ENCODE results near the gene PRR12. TPM values are rescaled to one million over a fixed set of nuclear protein-coding genes. Genes with fewer than 3 reads are reported as not detected.
A peak's percentile ranks its signal among the peaks of the same experiment; 100 is the strongest.

Gene PRR12
- total RNA-seq, 1 donor from 2014 or later = 32.0 TPM

DNA sequence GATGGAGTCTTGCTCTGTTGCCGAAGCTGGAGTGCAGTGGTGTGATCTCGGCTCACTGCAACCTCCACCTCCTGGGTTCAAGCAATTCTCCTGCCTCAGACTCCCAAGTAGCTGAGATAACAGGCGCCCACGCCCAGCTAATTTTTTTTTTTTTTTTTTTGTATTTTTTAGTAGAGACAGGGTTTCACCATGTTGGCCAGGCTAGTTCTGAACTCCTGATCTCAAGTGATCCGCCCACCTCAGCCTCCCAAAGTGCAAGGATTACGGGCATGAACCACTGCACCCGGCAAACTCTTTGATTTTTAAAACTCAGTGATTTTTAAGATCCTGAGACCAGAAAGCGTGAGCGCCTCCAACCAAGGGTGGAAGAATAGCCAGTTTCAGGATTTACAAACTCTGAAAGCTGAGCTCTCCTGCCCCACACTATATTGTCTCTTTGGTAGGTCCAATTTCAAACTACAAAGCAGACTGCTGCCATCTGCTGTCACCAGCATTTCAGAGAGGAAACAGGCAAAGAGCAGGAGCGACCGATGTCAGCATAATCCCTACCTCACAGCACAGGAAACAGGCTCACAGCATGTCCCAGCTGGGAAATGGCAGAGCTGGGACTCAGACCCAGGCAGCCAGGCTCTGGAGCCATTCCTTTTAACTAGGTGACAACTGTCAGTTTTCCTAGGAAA, 19.8 kb upstream of the PRR12 start:
- H3K27me3 ChIP-seq (ENCODE audit: low read depth) = no peaks in the 10 kb centered on the region
- ATAC-seq (no peak), DNase-seq (no peak)
- H3K4me1 ChIP-seq = peaks cover 26% of the 10 kb centered on the region
- intact Hi-C loops (cut with DNase I) = no loop called here
- TF ChIP-seq, protein P1, sequence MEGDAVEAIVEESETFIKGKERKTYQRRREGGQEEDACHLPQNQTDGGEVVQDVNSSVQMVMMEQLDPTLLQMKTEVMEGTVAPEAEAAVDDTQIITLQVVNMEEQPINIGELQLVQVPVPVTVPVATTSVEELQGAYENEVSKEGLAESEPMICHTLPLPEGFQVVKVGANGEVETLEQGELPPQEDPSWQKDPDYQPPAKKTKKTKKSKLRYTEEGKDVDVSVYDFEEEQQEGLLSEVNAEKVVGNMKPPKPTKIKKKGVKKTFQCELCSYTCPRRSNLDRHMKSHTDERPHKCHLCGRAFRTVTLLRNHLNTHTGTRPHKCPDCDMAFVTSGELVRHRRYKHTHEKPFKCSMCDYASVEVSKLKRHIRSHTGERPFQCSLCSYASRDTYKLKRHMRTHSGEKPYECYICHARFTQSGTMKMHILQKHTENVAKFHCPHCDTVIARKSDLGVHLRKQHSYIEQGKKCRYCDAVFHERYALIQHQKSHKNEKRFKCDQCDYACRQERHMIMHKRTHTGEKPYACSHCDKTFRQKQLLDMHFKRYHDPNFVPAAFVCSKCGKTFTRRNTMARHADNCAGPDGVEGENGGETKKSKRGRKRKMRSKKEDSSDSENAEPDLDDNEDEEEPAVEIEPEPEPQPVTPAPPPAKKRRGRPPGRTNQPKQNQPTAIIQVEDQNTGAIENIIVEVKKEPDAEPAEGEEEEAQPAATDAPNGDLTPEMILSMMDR (IDR thresholded peaks at IDR 0.05) = no peak
- no peak overlapping the region for H3K4me3 ChIP-seq
- H3K36me3 ChIP-seq = peaks cover 26% of the 10 kb centered on the region
- H3K27ac ChIP-seq = no peak overlapping the region
- H3K9me3 ChIP-seq = no peaks in the 10 kb centered on the region

DNA sequence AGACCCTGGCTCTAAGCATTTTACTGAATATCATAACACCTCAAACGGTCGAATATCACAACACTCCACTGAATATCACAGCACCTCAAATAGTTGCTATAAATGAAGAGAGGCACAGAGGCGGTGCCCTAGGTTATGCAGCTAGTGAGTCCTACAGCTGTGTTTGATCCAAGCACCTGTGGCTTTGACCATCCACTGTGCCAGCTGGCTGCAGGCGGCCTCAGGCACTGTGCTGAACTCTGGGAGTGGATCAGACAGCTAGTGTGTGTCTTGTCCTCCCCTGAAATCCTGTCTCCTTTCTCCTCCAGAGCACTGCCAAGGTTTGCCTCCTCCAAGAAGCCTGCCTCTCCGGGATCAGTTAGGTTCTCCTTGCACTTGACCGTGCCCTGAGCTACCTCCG, 18.0 kb upstream of the PRR12 start:
- intact Hi-C loops (cut with DNase I) = no loop called here
- TF ChIP-seq, protein P1 (IDR thresholded peaks at IDR 0.05) = no peak
- Histone ChIP-seq H3K4me3 (no peak overlapping the region), H3K27ac (no peak overlapping the region), H3K4me1 (peaks cover 18% of the 10 kb centered on the region), H3K27me3 (ENCODE audit: low read depth) (no peaks in the 10 kb centered on the region), H3K9me3 (no peaks in the 10 kb centered on the region), H3K36me3 (peaks cover 34% of the 10 kb centered on the region)
- DNase-seq = no peak
- ATAC-seq = no peak

DNA sequence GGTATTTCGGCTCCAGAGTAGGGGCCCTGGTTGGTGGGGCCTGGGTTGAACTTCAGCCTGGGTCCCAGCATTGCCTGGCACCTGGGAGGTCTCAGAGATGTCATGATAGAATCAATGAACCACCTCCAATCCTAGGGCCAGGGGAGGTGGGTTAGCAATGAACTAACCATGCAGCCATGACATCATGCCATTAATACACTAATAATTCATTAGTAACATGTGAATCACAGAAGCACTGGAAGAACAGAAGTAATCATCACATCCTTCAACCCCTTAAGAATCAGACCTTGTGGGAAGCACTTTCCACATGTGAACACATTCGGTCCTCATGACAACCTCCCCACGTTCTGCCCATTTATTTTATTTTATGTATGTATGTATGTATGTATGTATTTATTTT, 17.6 kb upstream of the PRR12 start:
- TF ChIP-seq, protein P1 (IDR thresholded peaks at IDR 0.05) = no peak
- H3K4me1 ChIP-seq = peaks cover 15% of the 10 kb centered on the region
- no peak overlapping the region for H3K4me3 ChIP-seq
- intact Hi-C loops (cut with DNase I) = no loop called here
- peaks cover 34% of the 10 kb centered on the region for H3K36me3 ChIP-seq
- ATAC-seq = no peak
- H3K9me3 ChIP-seq = no peaks in the 10 kb centered on the region
- DNase-seq = no peak
- H3K27ac ChIP-seq = no peak overlapping the region
- no peaks in the 10 kb centered on the region for H3K27me3 ChIP-seq (ENCODE audit: low read depth)

DNA sequence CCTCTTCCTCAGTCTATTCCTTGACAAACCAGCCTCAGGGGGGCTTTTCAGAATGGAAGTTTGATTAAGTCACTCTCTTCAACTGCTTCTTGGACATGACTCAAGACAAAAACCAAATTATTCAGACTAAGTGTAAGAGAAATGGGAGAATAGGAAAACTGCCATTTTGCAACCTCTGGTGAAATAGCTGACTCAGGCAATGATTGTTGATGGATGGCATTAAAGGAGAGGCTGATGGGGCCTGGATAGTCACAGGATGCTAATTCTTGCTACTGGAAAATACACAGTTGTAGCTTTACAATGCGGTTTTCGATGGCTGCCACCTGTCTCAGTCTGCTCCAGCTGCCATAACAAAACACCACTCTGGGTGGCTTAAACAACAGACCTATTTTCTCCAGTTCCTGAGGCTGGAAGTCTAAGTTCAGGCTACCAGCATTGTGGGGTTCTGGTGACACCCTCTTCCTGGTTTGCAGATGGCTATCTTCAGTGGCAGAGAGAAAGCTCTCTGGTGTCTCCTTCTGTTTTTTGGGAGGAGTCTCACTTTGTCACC, 16.7 kb upstream of the PRR12 start:
- H3K36me3 ChIP-seq = peaks cover 34% of the 10 kb centered on the region
- DNase-seq (no peak), ATAC-seq (no peak)
- TF ChIP-seq, protein P1 (IDR thresholded peaks at IDR 0.05) = no peak
- H3K4me3 ChIP-seq = no peak overlapping the region
- H3K27ac ChIP-seq = no peak overlapping the region
- peaks cover 22% of the 10 kb centered on the region for H3K4me1 ChIP-seq
- no peaks in the 10 kb centered on the region for H3K27me3 ChIP-seq (ENCODE audit: low read depth)
- H3K9me3 ChIP-seq = no peaks in the 10 kb centered on the region
- intact Hi-C loops (cut with DNase I) = no loop called here

GRCh38 chr19:49579193-49579592, 11.8 kb upstream of the PRR12 start:
- Histone ChIP-seq H3K4me3 (peak overlapping the region; percentile 70), H3K4me1 (peaks cover 27% of the 10 kb centered on the region), H3K27ac (no peak overlapping the region), H3K27me3 (ENCODE audit: low read depth) (no peaks in the 10 kb centered on the region), H3K36me3 (peaks cover 25% of the 10 kb centered on the region), H3K9me3 (no peaks in the 10 kb centered on the region)
- DNase-seq = no peak
- intact Hi-C loops (cut with DNase I) = no loop called here
- no peak for ATAC-seq
- TF ChIP-seq, protein P1 (IDR thresholded peaks at IDR 0.05) = no peak
